ENCODE measurements around the gene UBN1.

Gene UBN1

GRCh38 chr16:4830408-4830807, 16.9 kb upstream of the UBN1 start:
- Histone ChIP-seq H3K9me3 (ENCODE audit: low read length) (no peaks in the 10 kb centered on the region), H3K36me3 (ENCODE audit: insufficient read depth, low read length) (peaks cover 71% of the 10 kb centered on the region)

GRCh38 chr16:4831616-4832015, 15.7 kb upstream of the UBN1 start:
- Histone ChIP-seq H3K9me3 (ENCODE audit: low read length) (no peaks in the 10 kb centered on the region), H3K4me1 (ENCODE audit: insufficient read depth, low read length) (peaks cover 4% of the 10 kb centered on the region), H3K4me3 (ENCODE audit: low read length) (no peak overlapping the region), H3K36me3 (ENCODE audit: insufficient read depth, low read length) (peaks cover 73% of the 10 kb centered on the region), H2AFZ (ENCODE audit: low read depth, low read length) (no peak overlapping the region), H3K27me3 (ENCODE audit: insufficient read depth, low read length) (no peaks in the 10 kb centered on the region)

More at GRCh38 chr16:4830408-4830807, 16.9 kb upstream of the UBN1 start:
- peaks cover 4% of the 10 kb centered on the region for H3K4me1 ChIP-seq (ENCODE audit: insufficient read depth, low read length)
- H2AFZ ChIP-seq (ENCODE audit: low read depth, low read length), result no peak overlapping the region
- H3K27me3 ChIP-seq (ENCODE audit: insufficient read depth, low read length), result no peaks in the 10 kb centered on the region
- H3K4me3 ChIP-seq (ENCODE audit: low read length), result no peak overlapping the region

GRCh38 chr16:4832698-4833343, 14.5 kb upstream of the UBN1 start:
- Histone ChIP-seq H2AFZ (ENCODE audit: low read depth, low read length) (no peak overlapping the region), H3K4me3 (ENCODE audit: low read length) (no peak overlapping the region), H3K36me3 (ENCODE audit: insufficient read depth, low read length) (peaks cover 72% of the 10 kb centered on the region), H3K27me3 (ENCODE audit: insufficient read depth, low read length) (no peaks in the 10 kb centered on the region), H3K9me3 (ENCODE audit: low read length) (no peaks in the 10 kb centered on the region), H3K4me1 (ENCODE audit: insufficient read depth, low read length) (no peaks in the 10 kb centered on the region)

GRCh38 chr16:4833584-4833983, 13.7 kb upstream of the UBN1 start:
- H3K36me3 ChIP-seq (ENCODE audit: insufficient read depth, low read length), result peaks cover 73% of the 10 kb centered on the region
- no peaks in the 10 kb centered on the region for H3K27me3 ChIP-seq (ENCODE audit: insufficient read depth, low read length)
- no peaks in the 10 kb centered on the region for H3K9me3 ChIP-seq (ENCODE audit: low read length)
- no peaks in the 10 kb centered on the region for H3K4me1 ChIP-seq (ENCODE audit: insufficient read depth, low read length)
- H2AFZ ChIP-seq (ENCODE audit: low read depth, low read length), result no peak overlapping the region
- no peak overlapping the region for H3K4me3 ChIP-seq (ENCODE audit: low read length)

- Histone ChIP-seq H3K36me3 (ENCODE audit: insufficient read depth, low read length) (peaks cover 77% of the 10 kb centered on the region), H3K9me3 (ENCODE audit: low read length) (no peaks in the 10 kb centered on the region), H3K27me3 (ENCODE audit: insufficient read depth, low read length) (no peaks in the 10 kb centered on the region), H3K4me1 (ENCODE audit: insufficient read depth, low read length) (no peaks in the 10 kb centered on the region), H2AFZ (ENCODE audit: low read depth, low read length) (no peak overlapping the region), H3K4me3 (ENCODE audit: low read length) (no peak overlapping the region)
Observed at GRCh38 chr16:4836727-4837126, 10.6 kb upstream of the UBN1 start.

GRCh38 chr16:4837733-4838501, 9.4 kb upstream of the UBN1 start:
- H3K4me3 ChIP-seq (ENCODE audit: low read length), result no peak overlapping the region
- peaks cover 74% of the 10 kb centered on the region for H3K36me3 ChIP-seq (ENCODE audit: insufficient read depth, low read length)
- no peaks in the 10 kb centered on the region for H3K27me3 ChIP-seq (ENCODE audit: insufficient read depth, low read length)
- H2AFZ ChIP-seq (ENCODE audit: low read depth, low read length), result no peak overlapping the region
- H3K9me3 ChIP-seq (ENCODE audit: low read length), result no peaks in the 10 kb centered on the region
- no peaks in the 10 kb centered on the region for H3K4me1 ChIP-seq (ENCODE audit: insufficient read depth, low read length)

GRCh38 chr16:4839942-4840341, 7.3 kb upstream of the UBN1 start:
- Histone ChIP-seq H3K27me3 (ENCODE audit: insufficient read depth, low read length) (no peaks in the 10 kb centered on the region), H3K36me3 (ENCODE audit: insufficient read depth, low read length) (peaks cover 81% of the 10 kb centered on the region), H3K9me3 (ENCODE audit: low read length) (no peaks in the 10 kb centered on the region), H2AFZ (ENCODE audit: low read depth, low read length) (no peak overlapping the region), H3K4me3 (ENCODE audit: low read length) (no peak overlapping the region), H3K4me1 (ENCODE audit: insufficient read depth, low read length) (no peaks in the 10 kb centered on the region)

GRCh38 chr16:4840984-4841383, 6.3 kb upstream of the UBN1 start:
- H3K9me3 ChIP-seq (ENCODE audit: low read length), result no peaks in the 10 kb centered on the region
- H3K4me1 ChIP-seq (ENCODE audit: insufficient read depth, low read length), result peaks cover 8% of the 10 kb centered on the region
- peaks cover 87% of the 10 kb centered on the region for H3K36me3 ChIP-seq (ENCODE audit: insufficient read depth, low read length)
- H3K4me3 ChIP-seq (ENCODE audit: low read length), result no peak overlapping the region
- no peak overlapping the region for H2AFZ ChIP-seq (ENCODE audit: low read depth, low read length)
- H3K27me3 ChIP-seq (ENCODE audit: insufficient read depth, low read length), result no peaks in the 10 kb centered on the region

- H3K9me3 ChIP-seq (ENCODE audit: low read length), result no peaks in the 10 kb centered on the region
- H2AFZ ChIP-seq (ENCODE audit: low read depth, low read length), result no peak overlapping the region
- peaks cover 35% of the 10 kb centered on the region for H3K4me1 ChIP-seq (ENCODE audit: insufficient read depth, low read length)
- H3K36me3 ChIP-seq (ENCODE audit: insufficient read depth, low read length), result peaks cover 39% of the 10 kb centered on the region
- peak overlapping the region; percentile 92 for H3K4me3 ChIP-seq (ENCODE audit: low read length)
- no peaks in the 10 kb centered on the region for H3K27me3 ChIP-seq (ENCODE audit: insufficient read depth, low read length)
Observed at GRCh38 chr16:4846503-4846900, 779 bp upstream of the UBN1 start.

- Histone ChIP-seq H3K9me3 (ENCODE audit: low read length) (no peaks in the 10 kb centered on the region), H3K4me3 (ENCODE audit: low read length) (peak overlapping the region; percentile 92), H2AFZ (ENCODE audit: low read depth, low read length) (peak overlapping the region; percentile 86), H3K36me3 (ENCODE audit: insufficient read depth, low read length) (peaks cover 31% of the 10 kb centered on the region), H3K4me1 (ENCODE audit: insufficient read depth, low read length) (peaks cover 47% of the 10 kb centered on the region), H3K27me3 (ENCODE audit: insufficient read depth, low read length) (no peaks in the 10 kb centered on the region)
Observed at GRCh38 chr16:4847774-4848587, 700 bp downstream of the UBN1 start.

- Histone ChIP-seq H2AFZ (ENCODE audit: low read depth, low read length) (no peak overlapping the region), H3K4me3 (ENCODE audit: low read length) (peak overlapping the region; percentile 18), H3K4me1 (ENCODE audit: insufficient read depth, low read length) (peaks cover 47% of the 10 kb centered on the region), H3K9me3 (ENCODE audit: low read length) (no peaks in the 10 kb centered on the region), H3K36me3 (ENCODE audit: insufficient read depth, low read length) (peaks cover 24% of the 10 kb centered on the region), H3K27me3 (ENCODE audit: insufficient read depth, low read length) (no peaks in the 10 kb centered on the region)
Observed at GRCh38 chr16:4850211-4850610, 2.9 kb downstream of the UBN1 start.

GRCh38 chr16:4852221-4852872, 5.1 kb downstream of the UBN1 start:
- no peak overlapping the region for H2AFZ ChIP-seq (ENCODE audit: low read depth, low read length)
- no peaks in the 10 kb centered on the region for H3K27me3 ChIP-seq (ENCODE audit: insufficient read depth, low read length)
- H3K4me3 ChIP-seq (ENCODE audit: low read length), result no peak overlapping the region
- H3K4me1 ChIP-seq (ENCODE audit: insufficient read depth, low read length), result peaks cover 34% of the 10 kb centered on the region
- no peaks in the 10 kb centered on the region for H3K9me3 ChIP-seq (ENCODE audit: low read length)
- peaks cover 33% of the 10 kb centered on the region for H3K36me3 ChIP-seq (ENCODE audit: insufficient read depth, low read length)

- H3K4me1 ChIP-seq (ENCODE audit: insufficient read depth, low read length), result peaks cover 15% of the 10 kb centered on the region
- peaks cover 63% of the 10 kb centered on the region for H3K36me3 ChIP-seq (ENCODE audit: insufficient read depth, low read length)
- no peaks in the 10 kb centered on the region for H3K9me3 ChIP-seq (ENCODE audit: low read length)
- H2AFZ ChIP-seq (ENCODE audit: low read depth, low read length), result no peak overlapping the region
- H3K27me3 ChIP-seq (ENCODE audit: insufficient read depth, low read length), result no peaks in the 10 kb centered on the region
- H3K4me3 ChIP-seq (ENCODE audit: low read length), result no peak overlapping the region
Observed at GRCh38 chr16:4855371-4855770, 8.1 kb downstream of the UBN1 start.

Data from neuron (in vitro differentiated cells).